HG03457 (cell line): ENCODE data around the gene JMY.
A peak's percentile ranks its signal among the peaks of the same experiment; 100 is the strongest.
"Not testable (repeated sequence)": the region's sequence is repeated elsewhere in the genome, so short reads cannot be mapped to it uniquely, and the experiment has no call there.

ENCODE experiments used
- ATAC-seq: cut with Tn5 transposase; IDR thresholded peaks from one replicate; pipeline ENCODE4 v1.9.1; 2021; ENCODE audit warnings: moderate number of reproducible peaks; ENCODE audit not compliant: unreplicated experiment

Gene JMY

DNA sequence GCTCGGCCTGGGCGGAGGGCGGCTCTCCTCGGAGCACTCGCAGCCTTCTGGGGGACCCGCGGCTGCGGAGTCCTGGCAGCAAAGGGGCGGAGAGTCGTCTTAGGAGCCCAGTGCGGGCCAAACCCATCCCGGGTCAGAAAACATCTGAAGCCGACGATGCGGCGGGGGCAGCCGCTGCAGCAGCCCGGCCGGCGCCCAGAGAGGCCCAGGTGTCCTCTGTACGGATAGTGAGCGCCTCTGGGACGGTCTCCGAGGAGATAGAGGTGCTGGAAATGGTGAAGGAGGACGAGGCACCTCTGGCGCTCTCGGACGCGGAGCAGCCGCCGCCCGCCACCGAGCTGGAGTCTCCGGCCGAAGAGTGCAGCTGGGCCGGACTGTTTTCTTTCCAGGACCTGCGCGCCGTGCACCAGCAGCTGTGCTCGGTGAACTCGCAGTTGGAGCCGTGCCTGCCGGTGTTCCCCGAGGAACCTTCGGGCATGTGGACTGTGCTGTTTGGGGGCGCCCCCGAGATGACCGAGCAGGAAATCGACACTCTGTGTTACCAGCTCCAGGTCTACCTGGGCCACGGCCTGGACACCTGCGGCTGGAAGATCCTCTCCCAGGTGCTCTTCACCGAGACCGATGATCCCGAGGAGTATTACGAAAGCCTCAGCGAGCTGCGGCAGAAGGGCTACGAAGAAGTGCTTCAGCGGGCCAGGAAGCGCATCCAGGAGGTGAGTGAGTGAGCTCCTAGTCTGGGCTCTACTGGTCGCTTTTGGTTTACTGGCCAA, 1.2 kb downstream of the JMY start:
- peak; percentile 18 for ATAC-seq

DNA sequence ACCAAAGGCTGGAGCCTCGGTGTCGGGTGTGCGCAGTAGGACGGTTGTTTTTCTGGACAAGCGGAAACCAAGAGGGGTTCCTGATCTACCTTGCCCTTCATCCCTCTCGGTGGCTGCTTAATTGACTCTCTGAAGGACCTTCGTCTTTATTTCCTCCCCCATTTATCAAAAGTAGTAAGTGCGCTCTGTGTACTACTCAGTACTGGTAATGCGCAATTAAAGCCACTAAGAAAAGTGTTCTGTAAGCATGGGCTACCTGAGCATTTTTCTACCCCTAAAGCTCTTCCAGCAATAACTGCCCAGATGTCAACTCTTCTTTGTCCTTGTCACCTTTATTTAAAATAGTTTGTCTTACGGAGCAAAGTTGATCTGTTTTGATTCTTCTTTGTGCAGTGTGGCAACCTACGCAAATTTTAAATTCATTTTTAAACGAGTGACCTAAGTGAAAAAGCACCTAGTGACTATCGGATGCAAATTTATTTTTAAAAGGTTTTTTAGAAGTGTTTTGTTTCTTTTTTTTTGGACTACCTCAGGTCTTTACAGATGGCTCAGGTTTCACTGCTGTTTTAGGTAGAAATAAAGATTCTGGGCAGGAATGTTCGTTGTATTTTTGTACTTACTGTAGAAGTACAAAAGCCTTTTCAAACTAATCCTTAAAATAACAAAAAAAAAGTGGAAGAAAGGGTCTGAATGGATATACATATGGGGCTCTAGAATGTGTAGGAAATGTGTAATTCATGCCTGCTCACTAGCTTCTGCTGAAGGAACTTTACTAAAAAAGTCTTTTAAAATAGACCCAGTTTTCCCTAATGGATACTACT, 2.0 kb downstream of the JMY start:
- no peak for ATAC-seq

DNA sequence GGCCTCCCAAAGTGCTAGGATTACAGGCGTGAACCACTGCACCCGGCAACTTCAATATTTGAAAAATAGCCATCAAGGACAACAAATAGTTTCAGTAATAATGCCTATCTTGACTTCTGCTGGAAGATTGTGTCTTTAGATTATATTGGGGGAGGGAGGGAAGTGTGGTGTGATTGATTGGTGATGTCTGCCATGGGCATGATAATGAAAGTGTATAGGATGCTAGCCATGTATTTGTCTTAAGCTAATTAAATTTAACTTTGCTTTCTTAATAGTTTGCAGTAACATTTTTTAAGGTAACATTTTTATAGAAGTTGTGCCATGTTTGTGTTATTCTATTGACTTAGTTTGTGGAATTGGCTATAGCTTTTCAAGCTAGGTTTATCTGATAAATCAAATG, 4.6 kb downstream of the JMY start:
- ATAC-seq, result no peak

DNA sequence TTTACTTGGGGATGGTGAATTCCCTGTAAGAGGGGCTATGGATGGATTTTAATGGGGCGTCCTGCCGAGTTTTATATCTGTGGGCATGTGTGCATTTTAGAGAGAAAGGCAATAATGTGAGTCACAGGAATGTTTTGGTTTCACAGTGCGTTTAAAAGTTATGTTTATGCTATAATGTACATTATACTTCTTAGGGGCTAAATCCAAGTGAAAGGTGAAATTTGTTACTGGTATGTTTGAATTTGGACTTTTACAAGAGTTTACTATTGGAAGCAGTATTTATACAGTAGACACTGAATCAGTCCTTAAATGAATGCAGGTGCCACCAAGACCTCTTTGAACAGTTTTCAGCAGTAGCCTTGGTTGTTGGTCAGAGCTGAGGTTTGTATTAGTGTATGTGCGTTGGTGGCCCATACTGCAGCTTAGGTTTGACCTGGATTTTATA, 5.6 kb downstream of the JMY start:
- ATAC-seq, result no peak

DNA sequence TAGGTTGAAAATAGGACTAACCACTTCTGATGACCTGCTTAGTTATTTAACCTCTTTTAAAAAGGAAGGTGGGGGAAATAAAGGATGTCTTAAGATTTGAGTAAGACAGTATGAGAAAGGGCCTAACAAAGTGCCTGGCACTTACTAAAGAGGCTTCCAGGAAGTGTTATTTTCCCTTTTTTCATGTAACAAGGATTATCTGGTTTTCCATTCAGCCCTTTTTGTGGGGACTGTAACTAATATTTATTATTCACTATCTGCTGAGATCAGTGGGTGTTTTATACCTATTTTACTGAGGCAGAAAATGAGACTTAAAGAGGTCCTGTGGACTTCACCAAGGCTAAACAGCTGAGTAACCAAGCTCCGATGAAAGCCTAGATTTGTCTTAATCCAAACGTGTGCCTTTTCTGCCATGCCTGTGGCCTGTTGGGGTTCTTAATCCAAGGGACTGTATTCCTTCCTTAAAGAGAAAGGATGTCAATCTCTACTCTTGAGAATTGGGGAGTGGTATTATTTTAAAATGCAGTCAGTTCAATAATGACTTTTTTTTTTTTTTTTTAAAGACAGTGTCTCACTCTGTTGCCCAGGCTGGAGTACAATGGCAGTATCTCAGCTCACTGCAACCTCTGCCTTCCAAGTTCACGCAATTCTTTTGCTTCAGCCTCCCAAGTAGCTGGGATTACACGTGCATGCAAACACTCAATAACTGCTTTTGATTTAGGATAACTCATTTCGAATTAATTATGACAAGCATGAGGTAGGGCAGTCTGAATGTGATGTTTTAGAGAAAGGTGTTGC, 6.5 kb downstream of the JMY start:
- no peak for ATAC-seq

DNA sequence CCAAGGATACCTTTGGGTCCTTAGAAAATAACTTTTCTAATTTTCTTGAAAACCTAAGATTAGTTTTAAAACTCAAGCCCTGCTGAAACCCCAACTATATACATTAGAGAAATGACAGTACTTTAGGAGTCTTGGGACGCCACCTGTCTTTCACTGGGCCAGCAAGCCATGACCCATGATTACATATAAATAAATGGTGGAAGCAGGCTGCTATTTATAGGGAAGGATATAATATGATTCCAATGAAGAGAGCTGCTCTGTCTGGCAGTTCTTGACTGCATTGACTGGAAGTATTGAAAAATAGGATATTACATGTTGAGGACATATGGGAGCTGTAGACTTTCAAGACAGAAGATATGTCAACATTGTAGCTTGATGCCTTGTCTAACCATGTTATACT, 7.3 kb downstream of the JMY start:
- no peak for ATAC-seq

DNA sequence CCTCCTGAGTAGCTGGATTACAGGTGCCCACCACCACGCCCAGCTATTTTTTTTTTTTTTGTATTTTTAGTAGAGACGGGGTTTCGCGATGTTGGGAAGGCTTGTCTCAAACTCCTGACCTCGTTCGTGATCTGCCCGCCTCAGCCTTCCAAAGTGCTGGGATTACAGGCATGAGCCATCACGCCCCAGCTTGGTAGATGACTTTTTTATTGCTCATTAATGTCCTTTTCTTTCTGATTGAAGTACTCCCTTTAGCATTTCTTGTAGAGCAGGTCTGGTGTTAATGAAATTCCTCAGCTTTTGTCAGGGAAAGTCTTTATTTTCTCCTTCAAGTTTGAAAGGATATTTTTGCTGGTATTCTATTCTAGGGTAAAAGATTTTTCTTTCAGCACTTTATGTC, 18.1 kb downstream of the JMY start:
- not testable (repeated sequence) for ATAC-seq

DNA sequence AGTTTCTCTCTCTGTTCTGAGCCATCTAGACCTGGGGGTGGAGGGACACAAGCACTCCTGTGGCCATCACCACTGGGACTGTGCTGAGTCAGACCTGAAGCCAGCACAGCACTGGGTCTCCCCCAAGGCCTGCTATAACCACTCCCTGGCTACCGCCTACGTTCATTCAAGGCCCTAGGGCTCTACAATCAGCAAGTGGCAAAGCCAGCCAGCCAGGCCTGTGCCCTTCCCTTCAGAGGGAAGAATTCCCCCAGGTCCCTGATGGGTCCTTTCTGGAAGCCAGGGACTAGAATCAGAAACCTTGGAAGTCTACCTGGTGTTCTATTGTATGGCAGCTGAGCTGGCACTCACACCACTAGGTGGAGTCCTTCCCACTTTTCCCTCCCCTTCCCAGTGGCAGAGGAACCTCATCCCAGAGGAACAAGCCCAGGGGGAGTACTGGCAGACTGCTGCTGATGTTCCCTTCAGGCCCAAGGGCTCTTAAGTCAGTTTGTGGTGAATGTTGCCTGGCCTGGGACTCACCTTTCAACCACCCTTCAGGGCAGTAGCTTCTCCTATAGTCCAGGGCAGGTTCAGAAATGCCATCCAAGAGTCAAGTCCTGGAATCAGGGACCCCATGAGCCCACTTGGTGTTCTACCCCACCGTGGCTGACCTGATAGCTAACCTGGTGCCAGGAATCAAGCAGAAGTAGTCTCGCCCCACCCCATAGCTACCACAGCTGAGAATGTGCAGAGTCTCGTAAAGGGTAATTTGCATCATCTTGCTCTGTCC, 20.0 kb downstream of the JMY start:
- ATAC-seq, result no peak

DNA sequence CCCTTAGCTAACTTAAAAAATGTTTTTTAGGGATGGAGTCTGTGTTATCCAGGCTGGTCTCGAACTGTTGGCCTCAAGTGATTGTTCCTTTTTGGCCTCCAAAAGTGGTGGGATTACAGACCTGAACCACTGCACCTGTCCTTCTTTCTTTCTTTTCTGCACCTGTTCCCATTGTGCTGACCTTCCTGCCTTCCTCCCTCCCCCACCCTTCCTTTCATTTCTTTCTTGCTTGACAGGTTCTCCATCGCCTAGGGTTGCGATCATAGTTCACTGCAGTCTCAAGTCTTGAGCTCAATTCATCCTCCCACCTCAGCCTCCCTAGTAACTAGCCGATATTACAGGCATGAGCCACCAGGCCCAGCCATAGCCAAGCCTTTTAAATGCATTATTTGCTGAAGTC, 20.6 kb downstream of the JMY start:
- ATAC-seq, result no peak

DNA sequence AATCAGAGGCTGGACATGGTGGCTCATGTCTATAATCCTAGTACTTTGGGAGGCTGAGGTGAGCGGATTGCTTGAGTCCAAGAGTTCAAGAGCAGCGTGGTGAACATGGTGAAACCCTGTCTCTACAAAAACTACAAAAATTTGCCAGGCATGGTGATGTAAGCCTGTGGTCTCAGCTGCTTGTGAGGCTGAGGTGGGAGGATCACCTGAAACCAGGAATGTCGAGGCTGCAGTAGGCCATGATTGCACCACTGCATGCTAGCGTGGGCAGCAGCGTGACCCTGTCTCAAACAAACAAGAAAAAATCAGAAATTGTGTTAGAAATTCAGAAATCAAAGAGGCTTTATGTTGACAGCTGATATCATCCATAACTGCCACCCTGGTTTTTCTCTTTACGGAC, 21.4 kb downstream of the JMY start:
- ATAC-seq, result no peak

DNA sequence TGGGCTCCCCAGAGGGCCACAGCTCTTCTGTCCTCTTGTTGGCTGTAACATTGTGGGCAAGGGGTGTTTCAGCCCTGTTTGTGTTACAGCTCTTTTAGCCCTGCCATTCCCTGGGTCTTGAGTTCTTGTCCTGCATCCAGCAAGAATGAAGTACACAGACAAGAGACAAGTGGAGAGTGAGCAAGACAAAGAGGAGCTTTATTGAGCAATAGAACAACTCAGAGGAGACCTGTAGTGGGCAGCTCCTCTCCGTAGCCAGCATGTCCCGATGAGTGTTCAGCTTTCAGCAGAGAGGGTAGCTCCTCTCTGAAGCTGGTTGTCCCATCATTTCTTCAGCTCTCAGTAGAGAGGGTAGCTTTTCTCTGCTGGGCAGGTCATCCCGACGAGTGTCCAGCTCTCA, 22.9 kb downstream of the JMY start:
- ATAC-seq, result no peak

DNA sequence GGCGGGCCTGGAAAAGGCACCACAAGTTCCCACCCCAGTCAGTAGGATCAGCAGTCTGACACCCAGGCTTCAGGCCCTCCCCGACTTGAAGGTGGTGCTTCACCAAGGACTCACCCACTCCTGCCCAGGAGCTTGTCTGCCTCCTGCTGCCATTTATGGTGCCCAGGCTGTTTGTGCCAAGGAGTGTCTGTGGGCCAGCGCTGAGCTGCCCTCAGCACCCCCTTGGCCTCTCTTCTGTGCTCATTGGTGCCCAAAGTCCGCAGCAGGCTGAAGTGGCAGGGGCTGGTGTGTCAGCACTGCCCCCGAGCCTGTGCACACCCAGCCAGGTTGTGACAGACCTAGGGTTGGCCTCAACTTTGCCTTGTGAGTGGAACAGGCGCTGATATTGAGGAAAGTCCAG, 23.5 kb downstream of the JMY start:
- ATAC-seq, result no peak

DNA sequence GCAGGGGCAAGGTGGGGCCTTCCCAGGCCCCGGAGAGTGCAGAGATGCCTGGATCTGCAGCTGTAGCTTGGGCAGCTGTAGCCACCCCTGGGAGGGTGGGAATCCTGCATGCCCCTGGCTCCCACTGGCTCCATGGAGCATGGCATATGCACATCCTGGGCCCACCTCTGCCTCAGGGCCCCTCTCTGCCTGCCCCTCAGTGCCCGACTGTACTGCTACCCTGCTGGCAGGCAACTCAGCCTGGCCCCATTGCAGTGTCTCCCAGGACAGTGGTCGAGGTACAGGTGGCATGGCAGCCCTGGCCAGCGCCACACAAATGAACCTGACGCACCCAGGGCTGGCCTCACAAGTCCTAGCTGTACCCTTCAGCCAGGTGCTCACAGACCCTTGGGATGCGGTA, 23.9 kb downstream of the JMY start:
- no peak for ATAC-seq

DNA sequence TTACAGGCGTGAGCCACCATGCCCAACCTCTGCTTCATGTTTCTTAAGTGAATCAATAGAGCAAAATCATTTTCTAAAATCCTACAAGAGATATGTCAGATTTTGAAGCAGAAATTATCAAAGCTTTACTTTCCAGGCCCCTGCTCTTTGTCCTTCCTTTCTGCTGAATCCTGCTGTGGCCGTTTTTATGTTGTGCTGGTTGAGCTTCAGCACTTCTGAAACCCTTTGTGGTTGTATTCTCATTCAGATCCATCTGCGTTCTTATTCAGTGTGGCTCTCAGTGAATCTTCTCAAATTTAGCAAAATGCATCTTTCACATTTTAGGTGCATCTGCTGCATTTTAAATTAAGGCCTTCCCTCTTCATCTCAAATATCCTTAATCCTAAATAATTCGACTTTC, 26.0 kb downstream of the JMY start:
- ATAC-seq, result no peak

DNA sequence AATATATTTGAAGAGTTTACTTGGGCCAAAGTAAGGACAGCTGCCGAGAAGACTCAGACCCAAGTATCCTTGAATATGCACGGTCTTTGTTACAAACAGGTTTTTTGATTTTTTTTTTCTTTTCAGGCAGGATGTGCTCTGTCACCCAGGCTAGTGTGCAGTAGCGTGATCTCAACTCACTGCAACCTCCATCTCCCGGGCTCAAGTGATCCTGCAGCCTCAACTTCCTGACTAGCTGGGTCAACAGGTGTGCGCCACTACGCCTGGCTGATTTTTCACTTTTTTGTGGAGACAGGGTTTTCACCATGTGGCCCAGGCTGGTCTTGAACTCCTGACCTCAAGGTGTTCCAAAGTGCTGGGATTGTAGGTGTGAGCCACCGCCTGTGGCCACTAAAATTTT, 27.4 kb downstream of the JMY start:
- no peak for ATAC-seq

DNA sequence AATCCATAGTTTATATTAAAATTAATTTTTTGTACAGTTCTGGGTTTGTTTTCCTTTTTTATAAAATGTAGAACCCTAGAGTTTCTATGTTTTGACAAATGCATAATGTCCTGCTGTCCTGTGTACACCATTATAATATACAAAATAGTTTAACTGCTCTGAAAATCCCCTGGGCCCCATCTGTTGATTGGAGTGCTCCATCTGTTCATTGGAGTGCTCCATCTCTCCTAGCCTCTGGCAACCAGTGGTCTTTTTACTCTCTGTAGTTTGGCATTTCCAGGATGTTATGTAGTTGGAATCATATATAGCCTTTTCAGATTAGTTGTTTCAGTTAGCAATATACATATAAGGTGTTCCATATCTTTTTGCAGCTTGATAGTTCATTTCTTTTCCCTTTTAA, 31.2 kb downstream of the JMY start:
- no peak for ATAC-seq

DNA sequence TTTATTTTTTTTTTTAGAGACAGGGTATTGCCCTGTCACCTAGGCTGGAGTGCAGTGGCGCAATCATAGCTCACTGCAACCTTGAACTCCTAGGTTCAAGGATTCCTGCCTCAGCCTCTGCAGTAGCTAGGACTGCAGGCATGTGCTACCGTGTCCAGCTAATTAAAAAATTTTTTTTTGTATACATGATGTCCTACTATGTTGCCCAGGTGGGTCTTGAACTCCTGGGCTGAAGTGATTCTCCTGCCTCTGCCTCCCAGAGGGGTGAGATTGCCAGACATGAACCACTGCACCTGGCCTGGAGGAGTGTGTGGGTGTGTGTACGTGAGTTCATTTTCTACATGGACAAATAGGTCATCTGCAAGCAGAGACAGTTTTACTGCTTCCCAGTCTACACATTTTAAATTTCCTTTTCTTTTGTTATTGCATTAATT, 33.8 kb downstream of the JMY start:
- ATAC-seq, result no peak

DNA sequence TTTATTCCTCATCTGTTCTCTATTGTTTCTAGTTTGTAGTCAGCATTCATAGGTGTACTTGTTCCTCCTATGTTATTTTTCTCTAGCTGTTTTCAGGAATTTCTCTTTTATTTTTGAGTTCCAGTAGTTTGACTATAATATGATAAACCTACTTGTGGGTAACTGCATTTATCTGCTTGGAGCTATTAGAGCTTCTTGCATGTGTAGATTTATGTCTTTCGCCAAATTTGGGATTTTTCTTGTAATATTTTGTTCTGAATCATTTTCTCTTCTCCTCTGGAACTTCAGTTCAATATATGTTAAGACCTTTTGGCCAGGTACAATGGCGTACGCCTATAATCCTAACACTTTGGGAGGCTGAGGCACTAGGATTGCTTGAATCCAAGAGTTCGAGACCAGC, 37.4 kb downstream of the JMY start:
- ATAC-seq, result no peak

DNA sequence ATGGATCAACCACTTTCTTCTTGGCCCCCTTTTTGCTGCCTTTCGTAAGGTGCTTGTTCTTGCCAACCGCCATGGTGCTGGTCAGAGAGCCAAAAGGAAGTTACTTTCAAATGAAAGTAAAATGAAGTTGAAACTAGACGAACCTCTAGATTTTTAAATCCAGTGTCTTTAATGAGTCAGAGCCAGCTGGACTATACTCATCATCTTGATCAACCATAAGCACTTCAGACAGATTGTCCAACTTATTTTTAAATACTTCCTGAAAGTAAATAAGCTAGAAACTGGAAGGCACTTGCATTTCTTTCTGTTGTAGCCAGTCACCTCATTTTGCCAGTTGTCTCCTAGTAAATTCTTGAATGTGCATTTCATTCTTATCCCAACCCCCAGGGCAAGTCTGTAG, 48.9 kb downstream of the JMY start:
- ATAC-seq, result no peak

DNA sequence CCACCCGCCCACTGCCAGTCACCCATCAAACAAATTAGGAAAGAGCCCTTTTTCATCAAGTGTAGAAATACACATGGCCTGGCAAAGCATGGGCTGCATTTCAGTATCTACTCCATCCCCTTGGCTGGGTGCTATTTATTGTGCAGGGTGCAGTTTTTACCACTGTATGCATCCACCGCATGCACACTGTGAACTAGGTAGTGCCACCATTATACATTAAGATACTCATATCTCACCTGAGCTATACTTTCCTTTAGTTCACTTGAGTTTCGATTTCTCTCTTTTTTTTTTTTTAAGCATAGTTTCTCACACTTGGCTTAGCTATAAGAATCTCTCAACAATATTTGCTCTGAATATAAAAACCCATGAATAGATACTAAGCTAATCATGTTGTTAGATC, 49.4 kb downstream of the JMY start:
- ATAC-seq, result no peak

DNA sequence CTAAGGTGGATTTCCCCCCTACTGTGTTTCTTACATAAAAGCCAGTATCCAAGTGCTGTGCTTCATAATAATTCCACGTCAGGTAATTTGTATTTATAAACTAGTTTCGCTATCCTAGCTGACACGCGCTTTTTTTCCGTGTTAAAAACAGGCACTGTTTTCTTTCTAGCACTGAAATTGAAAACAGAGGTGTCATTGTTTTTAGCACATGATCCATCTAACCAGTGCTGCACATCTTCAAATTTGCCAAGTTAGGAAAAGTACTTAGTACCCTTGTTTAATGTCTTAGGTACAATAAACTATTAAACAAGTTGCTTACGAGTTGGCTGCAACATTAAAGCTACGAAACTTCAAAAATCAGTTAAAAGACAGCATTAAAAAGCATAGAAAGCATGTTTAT, 49.9 kb downstream of the JMY start:
- no peak for ATAC-seq
